IMR-90 (cell line): Measurements from ENCODE around the gene CAMKMT. TPM values are rescaled to one million over a fixed set of nuclear protein-coding genes. Genes with fewer than 3 reads are reported as not detected.

Experiments used
- ATAC-seq: fragments of 200-7000 bp; cut with Tn5 transposase; 2 replicates; pipeline ENCODE4 v1.9.1; 2020; ENCODE audit warnings: low read depth, mild to moderate bottlenecking, moderate library complexity
- BruUV-seq: library from RNA; stranded (reverse); fragments of 400-500 nt; replicated peaks from 2 replicates; lab custom pipeline; 2021; lab: Mats Ljungman, UMichigan
- CTCF ChIA-PET: fragments of 300-600 bp; formaldehyde crosslinking; extraction: SDS; loops from one replicate; lab custom pipeline; 2021; ENCODE audit warnings: antibody characterized with exemption; lab: Yijun Ruan, JAX
- POLR2A ChIA-PET: fragments of 300-600 bp; sonication (Branson Sonifier 250); formaldehyde crosslinking; loops from one replicate; lab custom pipeline; 2022; ENCODE audit warnings: antibody characterized with exemption; ENCODE audit not compliant: unreplicated experiment; lab: Charles Lee
- DNase-seq: peaks from one replicate; pipeline ENCODE4 v3.0.0; 2013
- H2AFZ ChIP-seq: replicated peaks from 2 replicates; pipeline ENCODE3; 2013; ENCODE audit warnings: low read length, mild to moderate bottlenecking; ENCODE audit not compliant: poor library complexity
- H2AK5ac ChIP-seq: 2 replicates; pipeline ENCODE4 v1.6.1; 2013; ENCODE audit warnings: low read depth, low read length, inconsistent platforms
- H2AK9ac ChIP-seq: replicated peaks from 2 replicates; pipeline ENCODE3; 2013; ENCODE audit warnings: mild to moderate bottlenecking, low read depth, low read length, moderate library complexity; ENCODE audit not compliant: poor library complexity
- H2BK120ac ChIP-seq: 2 replicates; pipeline ENCODE4 v1.6.1; 2013; ENCODE audit warnings: low read depth, low read length, inconsistent platforms
- H2BK15ac ChIP-seq: 3 replicates; pipeline ENCODE4 v1.6.1; 2013; ENCODE audit warnings: low read depth, low read length, inconsistent platforms
- H2BK20ac ChIP-seq: 2 replicates; pipeline ENCODE4 v1.6.1; 2013; ENCODE audit warnings: low read depth, mild to moderate bottlenecking, inconsistent platforms, low read length, moderate library complexity
- H2BK5ac ChIP-seq: 2 replicates; pipeline ENCODE4 v1.6.1; 2013; ENCODE audit warnings: mild to moderate bottlenecking, low read depth, low read length, inconsistent platforms; ENCODE audit not compliant: poor library complexity, severe bottlenecking
- H3K14ac ChIP-seq: replicated peaks from 2 replicates; pipeline ENCODE4 v1.6.1; 2013; ENCODE audit warnings: low read depth, low read length, inconsistent platforms
- H3K18ac ChIP-seq: 2 replicates; pipeline ENCODE4 v1.6.1; 2013; ENCODE audit warnings: low read depth, low read length, control low read depth
- H3K23ac ChIP-seq: 2 replicates; pipeline ENCODE4 v1.6.1; 2013; ENCODE audit warnings: low read depth, low read length, inconsistent platforms
- H3K27ac ChIP-seq: 2 replicates; pipeline ENCODE4 v1.5.1; 2013; ENCODE audit warnings: mild to moderate bottlenecking, control low read depth, low read length; ENCODE audit not compliant: insufficient read depth
- H3K27me3 ChIP-seq: 2 replicates; pipeline ENCODE4 v1.6.1; 2013; ENCODE audit warnings: low read length; ENCODE audit not compliant: control insufficient read depth, insufficient read depth
- H3K36me3 ChIP-seq: 2 replicates; pipeline ENCODE4 v1.6.1; 2013; ENCODE audit warnings: low read length, mixed read lengths; ENCODE audit not compliant: control insufficient read depth, insufficient read depth
- H3K4ac ChIP-seq: 2 replicates; pipeline ENCODE4 v1.6.1; 2013; ENCODE audit warnings: low read depth, low read length, inconsistent platforms
- H3K4me1 ChIP-seq: 2 replicates; pipeline ENCODE4 v1.6.1; 2013; ENCODE audit warnings: low read length, mixed read lengths; ENCODE audit not compliant: control insufficient read depth, insufficient read depth
- H3K4me2 ChIP-seq: 2 replicates; pipeline ENCODE4 v1.6.1; 2013; ENCODE audit warnings: low read depth, mild to moderate bottlenecking, control low read depth, low read length, moderate library complexity
- H3K4me3 ChIP-seq: 2 replicates; pipeline ENCODE4 v1.5.1; 2013; ENCODE audit warnings: low read depth, mild to moderate bottlenecking, control low read depth, low read length, moderate library complexity; ENCODE audit not compliant: insufficient read depth
- H3K56ac ChIP-seq: 2 replicates; pipeline ENCODE4 v1.6.1; 2013; ENCODE audit warnings: low read length, inconsistent platforms; ENCODE audit not compliant: insufficient read depth; ENCODE audit errors: extremely low read depth
- H3K79me1 ChIP-seq, 2 experiments: 2 replicates each; pipeline ENCODE4 v1.6.1; 2013; ENCODE audit warnings: low read length in 2 of 2, inconsistent platforms in 1 of 2, low read depth in 1 of 2
- H3K9ac ChIP-seq: 2 replicates; pipeline ENCODE4 v1.6.1; 2013; ENCODE audit warnings: low read depth, low read length, control low read depth
- H3K9me1 ChIP-seq: 2 replicates; pipeline ENCODE4 v1.6.1; 2013; ENCODE audit warnings: low read length, inconsistent platforms; ENCODE audit not compliant: insufficient read depth
- H3K9me3 ChIP-seq: 2 replicates; pipeline ENCODE4 v1.6.1; 2013; ENCODE audit warnings: low read length; ENCODE audit not compliant: control insufficient read depth, insufficient read depth
- H4K20me1 ChIP-seq: 2 replicates; pipeline ENCODE4 v1.6.1; 2013; ENCODE audit warnings: low read length, inconsistent platforms; ENCODE audit not compliant: insufficient read depth
- H4K5ac ChIP-seq: 2 replicates; pipeline ENCODE4 v1.6.1; 2013; ENCODE audit warnings: mild to moderate bottlenecking, low read depth, low read length, control low read depth
- H4K8ac ChIP-seq, 2 experiments: 2 replicates each; pipeline ENCODE4 v1.6.1; 2013; ENCODE audit warnings: low read depth in 2 of 2, low read length in 2 of 2, control low read depth in 1 of 2, inconsistent platforms in 1 of 2
- H4K91ac ChIP-seq: 2 replicates; pipeline ENCODE4 v1.6.1; 2013; ENCODE audit warnings: low read depth, low read length, inconsistent platforms; ENCODE audit not compliant: insufficient read depth
- BHLHE40 ChIP-seq: fragments of 150-350 bp; IDR thresholded peaks from 2 replicates; pipeline ENCODE4 v1.6.1; 2016; ENCODE audit warnings: mild to moderate bottlenecking, low read depth, low read length
- CEBPB ChIP-seq: IDR thresholded peaks from 2 replicates; pipeline ENCODE4 v1.6.1; 2012; ENCODE audit warnings: low read depth, low read length, improper control_type of control experiment
- CHD1 ChIP-seq: IDR thresholded peaks from 2 replicates; pipeline ENCODE4 v1.6.1; 2012; ENCODE audit warnings: low read depth, low read length, improper control_type of control experiment
- FOS ChIP-seq: fragments of 150-350 bp; IDR thresholded peaks from 2 replicates; pipeline ENCODE4 v1.6.1; 2016; ENCODE audit warnings: low read depth, low read length
- MAFK ChIP-seq: IDR thresholded peaks from 2 replicates; pipeline ENCODE4 v1.6.1; 2012; ENCODE audit warnings: low read depth, low read length, improper control_type of control experiment
- MAZ ChIP-seq: IDR thresholded peaks from 2 replicates; pipeline ENCODE4 v1.6.1; 2012; ENCODE audit warnings: low read depth, mild to moderate bottlenecking, low read length, improper control_type of control experiment, moderate library complexity, borderline replicate concordance
- MXI1 ChIP-seq: IDR thresholded peaks from 2 replicates; pipeline ENCODE4 v1.6.1; 2012; ENCODE audit warnings: low read depth, mild to moderate bottlenecking, low read length, moderate library complexity, borderline replicate concordance
- NFE2L2 ChIP-seq: fragments of 150-350 bp; IDR thresholded peaks from 2 replicates; pipeline ENCODE4 v1.6.1; 2016; ENCODE audit warnings: low read depth, mild to moderate bottlenecking, low read length
- POLR2A ChIP-seq: IDR thresholded peaks from 2 replicates; pipeline ENCODE4 v1.6.1; 2012; ENCODE audit warnings: mild to moderate bottlenecking, low read depth, low read length
- RAD21 ChIP-seq: IDR thresholded peaks from 2 replicates; pipeline ENCODE4 v1.6.1; 2012; ENCODE audit warnings: low read length, improper control_type of control experiment
- RCOR1 ChIP-seq: IDR thresholded peaks from 2 replicates; pipeline ENCODE4 v1.6.1; 2012; ENCODE audit warnings: mild to moderate bottlenecking, low read length, improper control_type of control experiment; ENCODE audit not compliant: insufficient replicate concordance
- RFX5 ChIP-seq: IDR thresholded peaks from 2 replicates; pipeline ENCODE4 v1.8.0; 2012; ENCODE audit warnings: low read depth, mild to moderate bottlenecking, low read length, moderate library complexity
- SMC3 ChIP-seq: fragments of 150-350 bp; IDR thresholded peaks from 2 replicates; pipeline ENCODE4 v1.6.1; 2016; ENCODE audit warnings: low read depth, mild to moderate bottlenecking, antibody characterized with exemption, low read length, moderate library complexity
- USF2 ChIP-seq: fragments of 150-350 bp; IDR thresholded peaks from 2 replicates; pipeline ENCODE4 v1.6.1; 2017; ENCODE audit warnings: mild to moderate bottlenecking, antibody characterized with exemption, low read length, low read depth
- WGBS, 2 experiments: methylation state at CpG; one replicate each; pipeline versions ENCODE4 v1.1.5 to v1.1.7; 2013; ENCODE audit warnings: missing lambda C conversion rate in 2 of 2; ENCODE audit not compliant: insufficient read length in 1 of 2; ENCODE audit errors: extremely low coverage in 2 of 2; 5-methylcytosine and 5-hydroxymethylcytosine counted together
- dilution Hi-C: fragments of 300-500 bp; cut with HindIII; formaldehyde crosslinking; loops from one replicate; pipeline ENCODE4 v1.14.3; 2018; ENCODE audit warnings: low sequenced_read_pairs; ENCODE audit not compliant: unreplicated experiment
- in situ Hi-C: fragments of 300-500 bp; cut with MboI; formaldehyde crosslinking; loops from 3 replicates; pipeline ENCODE4 v1.14.3; 2019; ENCODE audit warnings: low sequenced_read_pairs, inconsistent platforms, mixed read lengths
- intact Hi-C: fragments of 100-400 bp; cut with micrococcal nuclease; formaldehyde crosslinking; loops from 2 replicates; pipeline ENCODE4 v1.10.0; 2022
- polyA plus RNA-seq, 3 experiments: library from polyadenylated mRNA; depleted of rRNA; stranded (reverse); fragments of >200 nt; gene quantifications; 2 replicates each; pipeline ENCODE4 v1.2.3, GENCODE V29; 2012; ENCODE audit warnings: low replicate concordance in 1 of 3
- total RNA-seq: library from RNA; depleted of rRNA; stranded (reverse); fragments of >200 nt; gene quantifications from 2 replicates; pipeline ENCODE4 v1.2.3, GENCODE V29; 2012
- TF ChIP-seq, protein P1 (sequence below): conservative IDR thresholded peaks from 2 replicates; pipeline ENCODE4 v1.5.1; 2012; ENCODE audit warnings: mild to moderate bottlenecking, low read depth, low read length, improper control_type of control experiment
- TF ChIP-seq, protein P2 (sequence below): fragments of 150-350 bp; IDR thresholded peaks from 2 replicates; pipeline ENCODE4 v1.6.1; 2016; ENCODE audit warnings: low read depth, mild to moderate bottlenecking, low read length, moderate library complexity, borderline replicate concordance

CAMKMT gene
- total and polyA plus RNA-seq, 2 of the 4 experiments (the other 2 are of a cell fraction), result 4.4 to 6.8 TPM

DNA sequence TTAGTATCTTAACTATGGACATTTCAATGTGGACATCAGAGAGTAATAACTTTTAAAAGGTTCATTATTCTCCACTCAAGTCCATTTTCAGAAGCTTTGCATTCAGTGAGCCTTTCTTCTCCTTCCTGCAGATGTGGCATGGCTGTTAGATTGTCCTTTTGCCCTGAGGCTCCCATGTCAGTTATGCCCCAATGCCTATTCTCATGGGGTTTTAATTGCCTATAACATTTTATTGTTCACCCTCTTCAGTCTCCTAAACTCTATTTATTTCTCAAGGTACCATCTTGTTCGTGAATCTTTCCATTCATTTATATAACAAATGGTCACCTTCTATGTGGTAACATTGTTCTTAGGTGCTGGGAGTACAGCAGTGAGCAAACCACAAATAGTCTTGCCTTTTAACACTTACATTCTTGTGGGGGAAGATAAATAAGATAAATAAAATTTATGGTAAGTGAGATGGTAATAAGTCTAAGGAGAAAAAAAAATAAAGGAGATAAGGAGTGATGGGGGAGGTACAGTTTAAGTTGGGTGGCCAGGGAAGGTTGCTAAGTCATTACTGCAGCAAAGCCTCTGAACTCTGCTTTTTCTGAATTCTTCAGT, 301.8 kb downstream of the CAMKMT start:
- no peak overlapping the region for H4K8ac ChIP-seq
- H2AK9ac ChIP-seq, result no peak overlapping the region
- DNase-seq, result no peak
- H3K27ac ChIP-seq, result no peak overlapping the region
- no peaks in the 10 kb centered on the region for H3K79me1 ChIP-seq
- dilution Hi-C loops, result no loop called here
- no peak overlapping the region for H2BK5ac ChIP-seq
- H2AFZ ChIP-seq, result no peak overlapping the region
- H3K4me3 ChIP-seq, result no peak overlapping the region
- H3K56ac ChIP-seq, result no peak overlapping the region
- intact Hi-C loops, result no loop called here
- H3K27me3 ChIP-seq, result no peaks in the 10 kb centered on the region
- no peaks in the 10 kb centered on the region for H3K9me3 ChIP-seq
- no peak overlapping the region for H2BK120ac ChIP-seq
- ChIA-PET POLR2A (no interaction called here), CTCF (interaction anchor here (0.6 kb wide), 1 partner anchor 294 kb away, joined by 3 read pairs; no protein-coding TSS in a partner anchor)
- no peaks in the 10 kb centered on the region for H3K36me3 ChIP-seq
- no peak overlapping the region for H3K18ac ChIP-seq
- no peak overlapping the region for H2AK5ac ChIP-seq
- no peak overlapping the region for H4K5ac ChIP-seq
- no peak overlapping the region for H3K14ac ChIP-seq
- H2BK15ac ChIP-seq, result no peak overlapping the region
- no peak overlapping the region for H4K91ac ChIP-seq
- TF ChIP-seq FOS (no peak), RAD21 (no peak), MAZ (no peak), USF2 (no peak), MAFK (no peak), RFX5 (no peak), CHD1 (no peak), RCOR1 (no peak), CEBPB (no peak), BHLHE40 (no peak), NFE2L2 (no peak), MXI1 (no peak), SMC3 (no peak), POLR2A (no peak)
- TF ChIP-seq, protein P1, sequence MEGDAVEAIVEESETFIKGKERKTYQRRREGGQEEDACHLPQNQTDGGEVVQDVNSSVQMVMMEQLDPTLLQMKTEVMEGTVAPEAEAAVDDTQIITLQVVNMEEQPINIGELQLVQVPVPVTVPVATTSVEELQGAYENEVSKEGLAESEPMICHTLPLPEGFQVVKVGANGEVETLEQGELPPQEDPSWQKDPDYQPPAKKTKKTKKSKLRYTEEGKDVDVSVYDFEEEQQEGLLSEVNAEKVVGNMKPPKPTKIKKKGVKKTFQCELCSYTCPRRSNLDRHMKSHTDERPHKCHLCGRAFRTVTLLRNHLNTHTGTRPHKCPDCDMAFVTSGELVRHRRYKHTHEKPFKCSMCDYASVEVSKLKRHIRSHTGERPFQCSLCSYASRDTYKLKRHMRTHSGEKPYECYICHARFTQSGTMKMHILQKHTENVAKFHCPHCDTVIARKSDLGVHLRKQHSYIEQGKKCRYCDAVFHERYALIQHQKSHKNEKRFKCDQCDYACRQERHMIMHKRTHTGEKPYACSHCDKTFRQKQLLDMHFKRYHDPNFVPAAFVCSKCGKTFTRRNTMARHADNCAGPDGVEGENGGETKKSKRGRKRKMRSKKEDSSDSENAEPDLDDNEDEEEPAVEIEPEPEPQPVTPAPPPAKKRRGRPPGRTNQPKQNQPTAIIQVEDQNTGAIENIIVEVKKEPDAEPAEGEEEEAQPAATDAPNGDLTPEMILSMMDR, result no peak
- TF ChIP-seq, protein P2, sequence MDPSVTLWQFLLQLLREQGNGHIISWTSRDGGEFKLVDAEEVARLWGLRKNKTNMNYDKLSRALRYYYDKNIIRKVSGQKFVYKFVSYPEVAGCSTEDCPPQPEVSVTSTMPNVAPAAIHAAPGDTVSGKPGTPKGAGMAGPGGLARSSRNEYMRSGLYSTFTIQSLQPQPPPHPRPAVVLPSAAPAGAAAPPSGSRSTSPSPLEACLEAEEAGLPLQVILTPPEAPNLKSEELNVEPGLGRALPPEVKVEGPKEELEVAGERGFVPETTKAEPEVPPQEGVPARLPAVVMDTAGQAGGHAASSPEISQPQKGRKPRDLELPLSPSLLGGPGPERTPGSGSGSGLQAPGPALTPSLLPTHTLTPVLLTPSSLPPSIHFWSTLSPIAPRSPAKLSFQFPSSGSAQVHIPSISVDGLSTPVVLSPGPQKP, result no peak
- H2BK20ac ChIP-seq, result no peak overlapping the region
- no peak for ATAC-seq
- in situ Hi-C loops, result no loop called here
- H3K23ac ChIP-seq, result no peak overlapping the region
- no peak overlapping the region for H3K9ac ChIP-seq
- H3K4ac ChIP-seq, result no peak overlapping the region
- no peaks in the 10 kb centered on the region for H3K4me1 ChIP-seq
- H4K20me1 ChIP-seq, result no peaks in the 10 kb centered on the region
- BruUV-seq, result no TSS peak
- no CpG with 5 or more reads among the region's 1 CpG for WGBS, 2 experiments
- no peaks in the 10 kb centered on the region for H3K9me1 ChIP-seq
- H3K4me2 ChIP-seq, result no peak overlapping the region
